Activated B cell treated with CpG ODN at 0.5 μM for 24 hours (primary cell): Measurements from ENCODE around the gene FAXDC2. TPM values are rescaled to one million over a fixed set of nuclear protein-coding genes. Genes with fewer than 3 reads are reported as not detected.

Experiments
- ATAC-seq: fragments of 200-7000 bp; cut with Tn5 transposase; one replicate; pipeline ENCODE4 v1.10.0; 2021; ENCODE audit warnings: low read depth, mild to moderate bottlenecking, moderate library complexity
- CTCF ChIA-PET: fragments of 350-600 bp; sonication (Branson Sonifier 250); formaldehyde crosslinking; loops from one replicate; lab custom pipeline; 2021; ENCODE audit warnings: antibody characterized with exemption; lab: Charles Lee
- POLR2A ChIA-PET: fragments of 350-600 bp; sonication (Branson Sonifier 250); formaldehyde crosslinking; loops from one replicate; lab custom pipeline; 2021; ENCODE audit warnings: antibody characterized with exemption; lab: Charles Lee
- DNase-seq: peaks from one replicate; pipeline ENCODE4 v3.0.0; 2022
- H3K27ac Mint-ChIP-seq: one replicate; pipeline ENCODE4 v1.8.0; 2020; ENCODE audit warnings: mixed read lengths
- H3K27me3 Mint-ChIP-seq: one replicate; pipeline ENCODE4 v1.8.0; 2021; ENCODE audit warnings: mixed read lengths
- H3K36me3 Mint-ChIP-seq: one replicate; pipeline ENCODE4 v1.8.0; 2021; ENCODE audit warnings: low read depth, mixed read lengths
- H3K4me1 Mint-ChIP-seq: one replicate; pipeline ENCODE4 v1.8.0; 2021; ENCODE audit warnings: mixed read lengths
- H3K4me3 Mint-ChIP-seq: one replicate; pipeline ENCODE4 v1.8.0; 2020; ENCODE audit warnings: mild to moderate bottlenecking, mixed read lengths
- H3K9me3 Mint-ChIP-seq: one replicate; pipeline ENCODE4 v1.8.0; 2020; ENCODE audit warnings: mixed read lengths
- CTCF ChIP-seq: fragments of 200-600 bp; IDR thresholded peaks from one replicate; pipeline ENCODE4 v1.8.0; 2022; ENCODE audit warnings: antibody characterized with exemption, mild to moderate bottlenecking
- intact Hi-C: fragments of 100-400 bp; cut with micrococcal nuclease; formaldehyde crosslinking; loops from one replicate; pipeline ENCODE4 v1.15.1; 2024
- total RNA-seq: library from RNA; stranded (reverse); gene quantifications from 2 replicates; pipeline ENCODE4 v1.2.3, GENCODE V29; 2022

The FAXDC2 gene
- total RNA-seq, 1 donor from 2014 or later = not detected

GRCh38 chr5:154818471-154819116 lies 31.8 kb downstream of the FAXDC2 start:
- ChIA-PET CTCF (no interaction called here), POLR2A (no interaction called here)
- Mint-ChIP-seq H3K27me3 (no peaks in the 10 kb centered on the region), H3K27ac (no peak overlapping the region), H3K4me1 (peaks cover 7% of the 10 kb centered on the region), H3K4me3 (no peak overlapping the region), H3K9me3 (no peaks in the 10 kb centered on the region), H3K36me3 (peaks cover 60% of the 10 kb centered on the region)
- DNase-seq = no peak
- no peak for TF ChIP-seq CTCF
- intact Hi-C loops = loop anchor here (10.0 kb wide), 1 partner anchor 374 kb away; the partner anchor contains the start of gene SAP30L
- ATAC-seq = no peak

- Mint-ChIP-seq H3K27ac (no peak overlapping the region), H3K27me3 (no peaks in the 10 kb centered on the region), H3K9me3 (no peaks in the 10 kb centered on the region), H3K4me3 (no peak overlapping the region), H3K4me1 (peaks cover 15% of the 10 kb centered on the region), H3K36me3 (peaks cover 64% of the 10 kb centered on the region)
- CTCF ChIA-PET = no interaction called here
- ATAC-seq (no peak), DNase-seq (no peak)
- TF ChIP-seq CTCF = no peak
- POLR2A ChIA-PET = no interaction called here
- intact Hi-C loops = loop anchor here (10.0 kb wide), 1 partner anchor 373 kb away; the partner anchor contains the start of gene SAP30L
Observed at GRCh38 chr5:154817815-154818214, 32.6 kb downstream of the FAXDC2 start.

- Mint-ChIP-seq H3K27me3 (no peaks in the 10 kb centered on the region), H3K36me3 (peaks cover 70% of the 10 kb centered on the region), H3K4me1 (peaks cover 23% of the 10 kb centered on the region), H3K27ac (no peak overlapping the region), H3K4me3 (no peak overlapping the region), H3K9me3 (no peaks in the 10 kb centered on the region)
- intact Hi-C loops = loop anchor here (10.0 kb wide), 1 partner anchor 372 kb away; the partner anchor contains the start of gene SAP30L
- DNase-seq (no peak), ATAC-seq (no peak)
- TF ChIP-seq CTCF = no peak
- ChIA-PET CTCF (no interaction called here), POLR2A (interaction anchor here (0.5 kb wide), 1 partner anchor 590 kb away, joined by 3 read pairs; no protein-coding TSS in a partner anchor)
Observed at GRCh38 chr5:154816891-154817492, 33.4 kb downstream of the FAXDC2 start.

- ChIA-PET CTCF (no interaction called here), POLR2A (interaction anchor here (0.7 kb wide), 1 partner anchor 35 kb away, joined by 4 read pairs; no protein-coding TSS in a partner anchor)
- ATAC-seq (no peak), DNase-seq (no peak)
- Mint-ChIP-seq H3K4me3 (no peak overlapping the region), H3K9me3 (no peaks in the 10 kb centered on the region), H3K36me3 (peaks cover 80% of the 10 kb centered on the region), H3K27me3 (no peaks in the 10 kb centered on the region), H3K27ac (no peak overlapping the region), H3K4me1 (peaks cover 26% of the 10 kb centered on the region)
- no peak for TF ChIP-seq CTCF
- intact Hi-C loops = loop anchor here (10.0 kb wide), 1 partner anchor 371 kb away; the partner anchor contains the start of gene SAP30L
Observed at GRCh38 chr5:154815684-154816247, 34.6 kb downstream of the FAXDC2 start.

- CTCF ChIA-PET = no interaction called here
- intact Hi-C loops = loop anchor here (10.0 kb wide), 1 partner anchor 370 kb away; the partner anchor contains the start of gene SAP30L
- DNase-seq = no peak
Observed at GRCh38 chr5:154815025-154815424, 35.4 kb downstream of the FAXDC2 start.

More at GRCh38 chr5:154815025-154815424, 35.4 kb downstream of the FAXDC2 start:
- no peaks in the 10 kb centered on the region for H3K9me3 Mint-ChIP-seq
- no peaks in the 10 kb centered on the region for H3K27me3 Mint-ChIP-seq
- H3K36me3 Mint-ChIP-seq = peaks cover 84% of the 10 kb centered on the region
- peaks cover 26% of the 10 kb centered on the region for H3K4me1 Mint-ChIP-seq
- TF ChIP-seq CTCF = no peak
- no peak overlapping the region for H3K27ac Mint-ChIP-seq
- no peak for ATAC-seq
- POLR2A ChIA-PET = no interaction called here
- H3K4me3 Mint-ChIP-seq = no peak overlapping the region
